Embryonic facial prominence (tissue), 1 donor: ENCODE results near the gene PDAP1.
"Not testable (repeated sequence)": the region's sequence is repeated elsewhere in the genome, so short reads cannot be mapped to it uniquely, and the experiment has no call there.

ENCODE experiments used
- DNase-seq: peaks from one replicate; pipeline ENCODE4 v3.0.0-alpha.2; 2016; ENCODE audit errors: extremely low spot score

Gene PDAP1, protein sequence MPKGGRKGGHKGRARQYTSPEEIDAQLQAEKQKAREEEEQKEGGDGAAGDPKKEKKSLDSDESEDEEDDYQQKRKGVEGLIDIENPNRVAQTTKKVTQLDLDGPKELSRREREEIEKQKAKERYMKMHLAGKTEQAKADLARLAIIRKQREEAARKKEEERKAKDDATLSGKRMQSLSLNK

GRCh38 chr7:99408379-99409191 is at the start of gene PDAP1, which contains the start of gene BUD31:
TSS of gene PDAP1 (minus strand) at chr7:99408597. CDS start at chr7:99408548, 49 bp downstream.
TSS of gene BUD31 (plus strand) at chr7:99408969. CDS start at chr7:99411093, 2,124 bp downstream.
- peak; percentile 95 for DNase-seq

GRCh38 chr7:99457650-99458493 is 49.5 kb upstream of the PDAP1 start:
- no peak for DNase-seq

DNA sequence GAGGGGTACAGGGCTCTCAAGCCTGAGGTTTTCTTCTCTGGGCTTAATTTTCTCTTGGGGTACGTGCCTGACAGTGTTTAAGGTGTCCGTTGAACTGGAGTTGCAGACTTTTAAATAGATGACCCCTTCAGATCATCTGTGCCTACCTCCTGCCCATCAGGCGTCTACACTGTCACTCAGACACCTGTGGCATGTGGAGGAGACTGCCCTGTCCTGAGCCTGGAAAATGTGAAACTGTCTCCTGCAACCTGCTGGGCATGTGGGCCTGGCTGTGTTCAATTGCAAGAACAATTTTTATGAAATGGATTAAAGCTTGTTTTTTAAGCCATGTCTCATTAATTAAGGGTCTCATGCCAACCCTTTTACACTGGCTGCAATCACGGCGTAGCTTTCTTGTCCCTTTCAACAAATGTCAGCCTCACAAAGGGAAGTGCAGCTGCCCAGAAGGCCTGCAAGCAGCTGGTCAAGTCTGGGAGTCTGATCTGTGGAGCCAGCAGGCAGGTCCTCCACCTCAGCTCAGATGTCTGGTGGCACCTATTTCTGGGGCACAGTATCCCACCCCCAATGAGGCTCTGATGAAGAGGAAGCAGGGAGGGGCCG is 48.8 kb upstream of the PDAP1 start:
- DNase-seq, result no peak

GRCh38 chr7:99456288-99456687 is 47.9 kb upstream of the PDAP1 start:
- DNase-seq, result no peak

GRCh38 chr7:99455874-99456273 is 47.5 kb upstream of the PDAP1 start:
- DNase-seq, result no peak

- no peak for DNase-seq
These were observed 44.7 kb upstream of the PDAP1 start for GRCh38 chr7:99453105-99453504.

DNA sequence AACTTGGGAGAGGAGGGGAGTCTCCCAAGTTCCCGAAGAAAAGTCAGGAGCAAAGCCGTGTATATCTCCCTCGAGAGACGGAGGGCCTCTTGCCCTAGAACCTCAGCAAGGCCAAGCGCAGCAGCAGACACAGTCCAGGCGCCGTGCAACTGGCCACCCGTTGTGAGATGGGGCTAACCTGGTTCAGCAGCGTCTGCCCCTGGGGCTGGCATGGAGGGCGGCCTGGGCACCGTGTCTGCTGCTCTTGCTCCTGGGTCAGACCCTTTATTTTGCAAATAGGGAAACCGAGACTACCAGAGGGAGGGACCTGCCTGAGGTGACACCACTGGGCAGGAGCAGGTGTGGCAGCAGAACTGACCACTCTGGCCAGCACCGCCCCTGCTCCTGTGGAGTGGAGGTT is 44.1 kb upstream of the PDAP1 start:
- DNase-seq, result no peak

DNA sequence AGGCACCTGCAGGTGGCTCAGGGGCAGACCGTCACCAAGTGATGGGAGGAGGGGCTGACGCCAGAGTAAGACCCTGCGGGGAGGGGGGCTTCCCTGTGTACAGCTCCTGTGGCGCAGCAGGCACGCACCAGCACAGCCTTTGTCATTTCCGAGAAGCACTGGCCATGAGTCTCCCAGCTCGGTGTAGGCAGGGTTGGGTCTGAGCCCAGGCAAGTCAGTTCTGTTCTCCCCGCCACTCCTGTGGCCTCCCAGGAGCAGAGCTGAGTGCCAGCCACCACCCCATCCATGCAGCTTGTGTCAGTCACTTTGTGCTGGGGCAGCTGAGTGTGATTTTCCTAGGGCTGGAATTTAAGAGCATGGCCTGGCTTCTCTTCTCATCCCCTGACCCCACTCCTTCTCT is 43.5 kb upstream of the PDAP1 start:
- DNase-seq, result no peak

- peak; percentile 70 for DNase-seq
These were observed 40.9 kb upstream of the PDAP1 start for GRCh38 chr7:99449326-99449725.

DNA sequence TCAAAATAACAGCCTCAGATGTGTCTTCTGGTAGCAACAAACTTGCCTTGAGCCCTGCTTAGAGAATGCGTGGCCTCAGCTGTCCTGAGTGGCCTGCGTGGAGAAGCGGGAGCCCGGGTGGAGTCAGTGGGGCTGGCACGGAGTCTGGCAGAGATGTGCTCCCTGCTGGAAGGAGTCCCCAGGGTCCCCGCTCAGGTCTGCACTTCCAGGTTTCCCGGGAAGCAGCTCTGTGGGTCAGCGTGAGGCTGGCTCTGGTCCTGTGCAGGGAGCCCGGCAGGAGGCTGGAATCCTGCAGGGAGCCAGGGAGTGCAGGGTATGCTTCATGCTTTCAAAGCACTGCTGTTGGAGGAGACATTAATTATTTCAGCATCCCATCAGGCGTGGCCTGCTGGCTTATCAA is 40.5 kb upstream of the PDAP1 start:
- no peak for DNase-seq

DNA sequence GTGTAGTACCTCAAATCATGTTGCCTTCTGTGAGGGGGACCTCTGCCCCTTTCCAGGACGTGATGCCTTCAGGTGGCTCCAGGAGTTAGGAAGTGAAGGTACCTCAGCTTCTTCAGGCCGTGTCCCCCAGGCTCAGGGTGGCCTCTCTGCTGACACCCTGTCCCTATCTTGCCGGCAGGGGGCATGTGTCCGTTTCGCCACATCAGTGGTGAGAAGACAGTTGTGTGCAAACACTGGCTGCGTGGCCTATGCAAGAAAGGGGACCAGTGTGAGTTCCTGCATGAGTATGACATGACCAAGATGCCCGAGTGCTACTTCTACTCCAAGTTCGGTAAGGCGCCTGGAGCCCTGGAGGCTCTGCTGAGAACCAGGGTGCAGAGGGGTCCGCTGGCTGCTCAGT is 39.5 kb upstream of the PDAP1 start:
- DNase-seq, result no peak

DNA sequence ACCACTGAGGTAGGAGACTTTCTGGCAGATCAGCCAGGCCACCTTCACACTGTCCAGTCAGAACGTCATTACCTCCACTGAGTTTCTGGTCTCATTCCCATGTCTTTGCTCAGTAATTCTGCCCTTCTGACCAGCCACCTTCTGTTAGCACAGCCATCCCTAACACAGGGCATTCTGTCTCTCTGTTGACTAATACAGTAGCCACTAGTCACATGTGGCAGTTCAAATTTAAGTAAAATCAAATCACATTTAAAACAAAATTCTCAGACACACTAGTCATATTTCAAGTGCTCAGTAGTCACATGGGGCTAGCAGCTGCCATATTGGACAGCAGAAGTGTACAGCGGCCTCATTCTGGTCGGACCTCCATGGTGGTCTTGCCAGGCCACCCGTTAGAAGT is 37.7 kb upstream of the PDAP1 start:
- no peak for DNase-seq

- DNase-seq, result no peak
These were observed 31.8 kb upstream of the PDAP1 start for GRCh38 chr7:99440195-99440594.

DNA sequence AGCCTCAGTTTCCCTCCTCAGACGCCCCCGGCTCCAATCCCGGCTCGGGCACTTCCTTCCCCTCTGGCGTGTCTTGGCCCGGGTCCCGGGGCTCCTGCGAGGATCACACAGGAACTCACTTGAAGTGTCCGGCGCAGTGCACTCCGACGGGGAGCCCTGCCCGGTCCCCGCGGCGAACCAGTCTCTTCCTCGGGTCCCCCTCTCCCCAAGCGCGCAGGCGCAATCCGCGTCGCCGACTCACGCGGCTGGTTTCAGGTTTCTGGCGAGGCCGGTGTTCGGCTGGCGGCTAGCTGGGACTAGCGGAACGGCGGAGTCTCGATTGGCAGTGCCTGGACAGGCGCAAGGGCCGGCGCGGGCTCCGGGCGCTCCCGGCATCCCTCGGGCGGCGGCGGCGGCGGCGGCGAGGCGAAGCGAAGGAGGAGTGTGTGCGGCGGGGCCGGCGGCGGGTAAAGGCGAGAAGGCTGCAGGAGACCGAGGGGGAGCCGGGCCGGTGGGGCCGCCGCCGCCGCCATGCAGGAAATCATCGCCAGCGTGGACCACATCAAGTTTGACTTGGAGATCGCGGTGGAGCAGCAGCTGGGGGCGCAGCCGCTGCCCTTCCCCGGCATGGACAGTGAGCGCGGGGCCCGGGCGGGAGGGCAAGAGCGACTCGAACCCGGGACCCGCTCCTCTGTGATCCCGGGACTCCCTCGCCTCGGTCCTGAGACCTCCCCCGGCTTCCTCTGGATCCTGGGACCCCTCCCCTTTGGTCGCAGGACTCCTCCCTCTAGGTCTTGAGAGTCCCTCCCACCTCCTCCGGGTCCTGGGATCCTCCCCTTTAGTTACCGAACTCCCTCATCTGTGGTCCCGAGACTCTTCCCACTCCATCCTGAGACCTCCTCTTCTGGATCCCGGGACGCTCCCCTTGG is 30.4 kb upstream of the PDAP1 start, which contains the start of the genes CPSF4 and PTCD1:
CPSF4 (plus strand) TSS at position 371 of the 908 bp plus-strand sequence; CDS start at position 511, 140 bp downstream.
PTCD1 (minus strand) TSS at position 226 of the 908 bp plus-strand sequence. CDS start 3,556 bp downstream, outside the sequence.
- DNase-seq, result peak; percentile 90

DNA sequence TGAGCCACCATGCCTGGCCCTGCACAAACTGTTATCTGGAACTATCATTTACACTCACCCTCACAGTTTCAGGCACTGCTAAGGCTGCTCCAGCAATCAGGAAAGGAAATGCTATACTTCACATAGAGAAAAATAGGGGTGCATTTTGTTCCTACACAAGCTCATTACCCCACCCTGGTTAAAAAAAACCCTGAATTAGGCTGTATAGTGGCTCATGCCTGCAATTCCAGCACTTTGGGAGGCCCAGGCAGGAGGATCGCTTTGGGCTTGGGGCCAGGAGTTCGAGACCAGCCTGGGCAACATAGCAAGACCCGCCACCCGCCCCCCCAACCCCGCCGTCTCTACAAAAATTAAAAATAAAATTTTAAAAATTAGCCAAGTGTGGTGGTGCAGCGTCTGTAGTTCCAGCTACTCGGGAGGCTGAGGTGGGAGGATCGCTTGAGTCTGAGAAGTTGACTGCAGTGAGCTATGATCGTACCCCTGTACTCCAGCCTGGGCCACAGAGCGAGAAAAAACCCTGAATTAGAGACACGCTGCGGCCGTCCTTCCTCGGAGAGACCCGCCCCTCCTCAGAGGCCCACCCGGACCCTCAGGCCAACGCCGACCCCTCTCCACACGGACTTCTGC is 29.7 kb upstream of the PDAP1 start:
- no peak for DNase-seq

DNA sequence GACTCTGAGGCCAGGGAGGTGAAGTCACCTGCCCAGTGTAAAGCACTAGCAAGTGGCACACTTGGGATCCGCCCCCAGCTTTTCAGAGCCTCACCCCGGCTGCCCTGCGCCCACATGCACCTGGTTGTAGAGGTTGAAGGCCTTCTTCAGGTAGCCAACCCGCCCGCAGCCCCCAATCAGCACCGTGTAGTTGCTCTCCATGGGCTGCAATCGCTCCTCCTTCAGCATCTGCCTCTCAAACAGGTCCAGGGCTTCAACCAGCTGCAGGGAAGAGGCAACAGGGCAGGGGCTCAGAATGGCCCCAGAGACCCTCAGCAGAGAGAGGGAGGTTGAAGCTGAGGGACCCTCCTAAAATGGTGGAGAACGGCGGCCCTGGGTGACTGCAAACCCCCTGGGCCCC is 24.8 kb upstream of the PDAP1 start:
- no peak for DNase-seq

DNA sequence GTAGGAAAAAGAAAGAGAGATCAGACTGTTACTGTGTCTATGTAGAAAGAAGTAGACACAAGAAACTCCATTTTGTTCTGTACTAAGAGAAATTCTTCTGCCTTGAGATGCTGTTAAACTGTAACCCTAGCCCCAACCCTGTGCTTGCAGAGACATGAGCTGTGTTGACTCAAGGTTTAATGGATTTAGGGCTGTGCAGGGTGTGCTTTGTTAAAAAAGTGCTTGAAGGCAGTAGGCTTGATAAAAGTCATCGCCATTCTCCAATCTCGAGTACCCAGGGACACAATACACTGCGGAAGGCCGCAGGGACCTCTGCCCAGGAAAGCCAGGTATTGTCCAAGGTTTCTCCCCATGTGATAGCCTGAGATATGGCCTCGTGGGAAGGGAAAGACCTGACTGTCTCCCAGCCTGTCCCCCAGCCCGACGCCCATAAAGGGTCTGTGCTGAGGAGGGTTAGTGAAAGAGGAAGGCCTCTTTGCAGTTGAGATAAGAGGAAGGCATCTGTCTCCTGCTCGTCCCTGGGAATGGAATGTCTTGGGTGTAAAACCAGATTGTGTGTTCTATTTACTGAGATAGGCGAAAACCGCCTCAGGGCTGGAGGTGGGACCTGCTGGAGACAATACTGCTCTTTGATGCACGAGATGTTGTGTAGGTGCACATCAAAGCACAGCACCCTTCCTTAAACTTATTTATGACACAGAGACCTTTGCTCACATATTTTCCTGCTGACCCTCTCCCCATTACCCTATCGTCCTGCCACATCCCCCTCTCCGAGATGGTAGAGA is 23.6 kb upstream of the PDAP1 start:
- DNase-seq, result not testable (repeated sequence)

- no peak for DNase-seq
These were observed 21.4 kb upstream of the PDAP1 start for GRCh38 chr7:99429756-99430155.

DNA sequence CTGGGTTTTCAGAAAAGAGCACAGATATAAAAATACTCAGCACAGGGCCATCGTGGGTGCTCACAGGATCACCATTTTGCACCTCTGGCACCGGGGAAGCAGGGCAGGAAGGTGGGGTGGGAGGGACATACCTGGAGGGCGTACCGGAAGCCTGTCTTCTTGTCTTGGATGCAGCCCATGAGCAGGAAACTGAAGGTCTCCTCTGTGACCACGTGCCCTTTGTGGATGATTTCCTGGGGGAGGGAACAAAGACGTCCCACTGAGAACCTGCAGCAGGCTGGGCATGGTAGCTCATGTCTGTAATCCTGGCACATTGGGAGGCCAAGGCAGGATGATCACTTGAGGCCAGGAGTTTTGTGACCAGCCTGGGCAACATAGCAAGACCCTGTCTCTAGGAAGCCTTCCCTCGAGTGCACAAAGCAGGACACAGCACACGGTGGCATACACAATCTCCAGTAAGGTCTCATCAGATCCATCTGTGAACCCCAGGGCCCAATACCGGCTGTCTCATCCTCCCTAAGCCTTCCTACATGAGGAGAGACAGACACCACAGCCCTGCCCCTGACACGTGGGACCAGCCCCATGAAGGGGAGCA is 20.7 kb upstream of the PDAP1 start:
- DNase-seq, result no peak
